ENCODE measurements around the gene FRY. TPM values are rescaled to one million over a fixed set of nuclear protein-coding genes. Genes with fewer than 3 reads are reported as not detected.

The FRY gene
- total and polyA plus RNA-seq, 11 donors = 21.6 to 237 (median 165) TPM

DNA sequence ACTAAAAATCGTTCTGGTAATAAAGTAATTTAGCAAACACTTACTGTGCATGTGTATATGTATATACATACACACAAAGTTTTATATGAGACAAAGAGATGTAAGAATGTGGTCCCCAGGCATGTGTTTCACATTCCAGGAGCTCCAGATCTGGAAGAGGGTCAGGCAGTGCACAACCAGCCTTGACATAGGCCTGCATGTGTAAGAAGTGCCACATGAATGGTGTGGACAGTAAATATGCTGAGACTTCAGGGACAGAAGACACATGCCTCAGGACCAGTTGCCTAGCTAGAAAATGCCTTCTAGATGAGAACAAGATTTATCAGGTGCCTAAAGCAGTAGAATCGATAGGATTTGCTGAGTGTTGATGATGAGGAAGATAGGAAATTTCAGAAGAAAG lies 76.4 kb downstream of the FRY start:
- no peak overlapping the region for H3K27ac ChIP-seq
- H3K4me3 ChIP-seq = no peak overlapping the region
- H3K36me3 ChIP-seq = peaks cover 0 to 26% (median 3%) of the 10 kb centered on the region in 9 donors
- TF ChIP-seq POLR2A (IDR thresholded peaks at IDR 0.05) = no peak
- TF ChIP-seq CTCF (IDR thresholded peaks at IDR 0.05) = no peak
- intact Hi-C loops (cut with DNase I) = no loop called here
- DNase-seq (no peak), ATAC-seq (peak in 1 of 4 donors; percentile 28)
- H3K27me3 ChIP-seq = no peaks in the 10 kb centered on the region
- H3K4me1 ChIP-seq = peaks cover 0 to 30% (median 3%) of the 10 kb centered on the region in 12 donors
- H3K9me3 ChIP-seq = peaks cover 0 to 7% (median 0%) of the 10 kb centered on the region in 12 donors
- WGBS, 4 donors = 52 to 61% (median 57%) methylated on average over 2 of the region's 2 CpGs

DNA sequence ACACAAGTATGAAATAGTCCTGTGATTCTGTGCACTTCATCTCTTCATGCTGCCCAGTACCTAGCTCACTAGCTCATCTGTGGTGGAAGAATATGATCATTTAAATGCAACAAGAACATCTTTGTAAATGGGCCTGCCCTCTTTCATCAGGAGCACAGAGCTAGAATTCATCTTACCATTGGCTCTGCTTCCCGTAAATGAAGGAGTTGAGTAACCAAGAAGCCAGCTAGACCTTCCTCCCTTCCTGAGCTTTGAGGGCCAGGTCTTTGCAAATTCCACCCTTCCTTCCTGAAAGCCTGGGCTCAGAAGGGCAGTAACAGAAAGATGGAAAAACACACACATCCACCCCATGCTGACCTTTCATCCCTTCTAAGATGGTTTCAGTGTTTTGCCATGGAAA lies 82.0 kb downstream of the FRY start:
- H3K27ac ChIP-seq = peak overlapping the region in 2 of 12 donors; percentile 22 to 59
- TF ChIP-seq POLR2A (IDR thresholded peaks at IDR 0.05) = no peak
- no peak for TF ChIP-seq CTCF (IDR thresholded peaks at IDR 0.05)
- peaks cover 0 to 75% (median 23%) of the 10 kb centered on the region in 12 donors for H3K4me1 ChIP-seq
- WGBS, 4 donors = 39 to 70% (median 57%) methylated on average over 1 of the region's 1 CpG
- no peak overlapping the region for H3K4me3 ChIP-seq
- intact Hi-C loops (cut with DNase I) = loop anchor here in 1 of 10 donors (5.0 kb wide), 1 partner anchor 51 kb away; no protein-coding TSS in a partner anchor
- no peaks in the 10 kb centered on the region for H3K36me3 ChIP-seq
- H3K9me3 ChIP-seq = no peaks in the 10 kb centered on the region
- ATAC-seq = peak in 1 of 4 donors; percentile 8
- DNase-seq = no peak
- H3K27me3 ChIP-seq = no peaks in the 10 kb centered on the region

DNA sequence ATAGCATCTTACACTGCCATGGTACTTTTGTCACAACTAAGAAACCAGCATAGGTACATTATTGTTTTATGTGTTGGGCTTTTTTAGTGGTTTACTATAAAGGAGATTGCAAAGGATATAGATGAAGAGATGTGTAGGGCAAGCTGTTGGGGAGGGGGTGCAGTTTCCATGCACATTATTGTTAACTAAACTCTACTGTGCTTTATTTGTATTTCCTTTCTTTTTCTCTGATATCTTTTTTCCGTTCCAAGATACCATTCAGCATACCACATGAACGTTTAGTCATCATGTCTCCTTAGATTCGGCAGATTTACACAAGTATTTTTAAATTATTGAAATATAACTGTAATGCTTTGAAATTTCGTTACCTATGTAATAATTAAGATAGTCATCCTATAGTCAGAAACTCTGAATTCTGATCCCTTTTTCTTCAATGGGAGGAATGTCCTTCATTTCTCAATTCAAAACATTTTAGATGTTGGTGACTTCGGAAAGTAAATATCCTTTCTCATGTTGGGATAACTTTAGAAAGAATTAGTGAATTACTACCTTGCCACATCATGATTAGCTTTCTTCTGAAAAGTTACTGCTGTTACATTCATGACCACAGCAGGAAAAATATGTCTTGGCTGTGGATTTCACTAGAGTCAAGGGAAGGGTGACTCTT lies 82.8 kb downstream of the FRY start:
- H3K9me3 ChIP-seq = no peaks in the 10 kb centered on the region
- no peak overlapping the region for H3K4me3 ChIP-seq
- H3K27ac ChIP-seq = peak overlapping the region in 10 of 12 donors; percentile 3 to 74 (median 48)
- no peaks in the 10 kb centered on the region for H3K27me3 ChIP-seq
- 51 to 56% (median 55%) methylated on average over 5 of the region's 5 CpGs for WGBS, 4 donors
- intact Hi-C loops (cut with DNase I) = loop anchor here in 1 of 10 donors (5.0 kb wide), 1 partner anchor 52 kb away; no protein-coding TSS in a partner anchor
- ATAC-seq (no peak), DNase-seq (no peak)
- H3K4me1 ChIP-seq = peaks cover 0 to 81% (median 27%) of the 10 kb centered on the region in 12 donors
- no peaks in the 10 kb centered on the region for H3K36me3 ChIP-seq
- TF ChIP-seq POLR2A (IDR thresholded peaks at IDR 0.05) (no peak), CTCF (IDR thresholded peaks at IDR 0.05) (no peak)

GRCh38 chr13:32115066-32115465 lies 83.5 kb downstream of the FRY start:
- TF ChIP-seq POLR2A (IDR thresholded peaks at IDR 0.05) (no peak), CTCF (IDR thresholded peaks at IDR 0.05) (no peak)
- no peaks in the 10 kb centered on the region for H3K36me3 ChIP-seq
- H3K27me3 ChIP-seq = no peaks in the 10 kb centered on the region
- DNase-seq (no peak), ATAC-seq (no peak)
- intact Hi-C loops (cut with DNase I) = loop anchor here in 1 of 10 donors (5.0 kb wide), 1 partner anchor 53 kb away; no protein-coding TSS in a partner anchor
- H3K4me1 ChIP-seq = peaks cover 0 to 81% (median 28%) of the 10 kb centered on the region in 12 donors
- H3K9me3 ChIP-seq = no peaks in the 10 kb centered on the region
- H3K4me3 ChIP-seq = no peak overlapping the region
- H3K27ac ChIP-seq = peak overlapping the region in 9 of 12 donors; percentile 3 to 74 (median 48)
- WGBS, 4 donors = 23 to 34% (median 32%) methylated on average over 2 of the region's 2 CpGs

All from heart left ventricle (tissue), 16 donors.